Progenitor cell of endocrine pancreas (in vitro differentiated cells): ENCODE measurements around the gene CD226. TPM values are rescaled to one million over a fixed set of nuclear protein-coding genes. Genes with fewer than 3 reads are reported as not detected.

Experiments used
- DNase-seq: peaks from one replicate; pipeline ENCODE4 v3.0.0; 2021; ENCODE audit warnings: low spot score; ENCODE audit not compliant: unreplicated experiment
- H3K27ac Mint-ChIP-seq: 2 replicates; pipeline ENCODE4 v1.8.0; 2021; ENCODE audit warnings: mild to moderate bottlenecking, moderate library complexity, mixed read lengths
- H3K27me3 Mint-ChIP-seq: 2 replicates; pipeline ENCODE4 v1.8.0; 2021; ENCODE audit warnings: mixed read lengths
- H3K36me3 Mint-ChIP-seq: 2 replicates; pipeline ENCODE4 v1.8.0; 2022; ENCODE audit warnings: mixed read lengths; ENCODE audit not compliant: insufficient read depth
- H3K4me1 Mint-ChIP-seq: 2 replicates; pipeline ENCODE4 v1.8.0; 2021; ENCODE audit warnings: low read depth, mixed read lengths
- H3K4me3 Mint-ChIP-seq: 2 replicates; pipeline ENCODE4 v1.8.0; 2021; ENCODE audit warnings: low read depth, mild to moderate bottlenecking, moderate library complexity, mixed read lengths
- H3K9me3 Mint-ChIP-seq: 2 replicates; pipeline ENCODE4 v1.8.0; 2021; ENCODE audit warnings: low read depth, mixed read lengths
- CTCF ChIP-seq: fragments of 200-600 bp; sonication (generic); IDR thresholded peaks from one replicate; pipeline ENCODE4 v1.5.0; 2021; ENCODE audit warnings: antibody characterized with exemption, mild to moderate bottlenecking; ENCODE audit not compliant: unreplicated experiment
- total RNA-seq: library from RNA; stranded (reverse); gene quantifications from 2 replicates; pipeline ENCODE4 v1.2.1, GENCODE V29; 2021

Gene CD226
- total RNA-seq, 1 donor from 2014 or later = 0.55 TPM

GRCh38 chr18:69956057-69956456 lies 8.4 kb upstream of the CD226 start:
- no peak for TF ChIP-seq CTCF
- no peak overlapping the region for H3K4me3 Mint-ChIP-seq
- no peak overlapping the region for H3K27ac Mint-ChIP-seq
- H3K4me1 Mint-ChIP-seq = no peaks in the 10 kb centered on the region
- no peaks in the 10 kb centered on the region for H3K27me3 Mint-ChIP-seq
- no peaks in the 10 kb centered on the region for H3K36me3 Mint-ChIP-seq
- no peak for DNase-seq
- peaks cover 2% of the 10 kb centered on the region for H3K9me3 Mint-ChIP-seq

- no peaks in the 10 kb centered on the region for H3K4me1 Mint-ChIP-seq
- H3K27me3 Mint-ChIP-seq = no peaks in the 10 kb centered on the region
- H3K27ac Mint-ChIP-seq = no peak overlapping the region
- peaks cover 2% of the 10 kb centered on the region for H3K9me3 Mint-ChIP-seq
- TF ChIP-seq CTCF = no peak
- H3K36me3 Mint-ChIP-seq = no peaks in the 10 kb centered on the region
- no peak for DNase-seq
- no peak overlapping the region for H3K4me3 Mint-ChIP-seq
Measured at GRCh38 chr18:69954719-69955480, 7.2 kb upstream of the CD226 start.

- H3K27ac Mint-ChIP-seq = no peak overlapping the region
- H3K36me3 Mint-ChIP-seq = no peaks in the 10 kb centered on the region
- H3K4me3 Mint-ChIP-seq = no peak overlapping the region
- DNase-seq = no peak
- peaks cover 2% of the 10 kb centered on the region for H3K9me3 Mint-ChIP-seq
- H3K4me1 Mint-ChIP-seq = no peaks in the 10 kb centered on the region
- TF ChIP-seq CTCF = no peak
- H3K27me3 Mint-ChIP-seq = no peaks in the 10 kb centered on the region
Measured at GRCh38 chr18:69953191-69953590, 5.5 kb upstream of the CD226 start.

GRCh38 chr18:69951182-69951581 lies 3.5 kb upstream of the CD226 start:
- Mint-ChIP-seq H3K36me3 (no peaks in the 10 kb centered on the region), H3K4me1 (no peaks in the 10 kb centered on the region), H3K4me3 (no peak overlapping the region), H3K27me3 (no peaks in the 10 kb centered on the region), H3K27ac (no peak overlapping the region), H3K9me3 (peaks cover 2% of the 10 kb centered on the region)
- DNase-seq = no peak
- no peak for TF ChIP-seq CTCF

- no peaks in the 10 kb centered on the region for H3K4me1 Mint-ChIP-seq
- H3K4me3 Mint-ChIP-seq = no peak overlapping the region
- H3K9me3 Mint-ChIP-seq = peaks cover 2% of the 10 kb centered on the region
- H3K27ac Mint-ChIP-seq = no peak overlapping the region
- no peaks in the 10 kb centered on the region for H3K27me3 Mint-ChIP-seq
- no peaks in the 10 kb centered on the region for H3K36me3 Mint-ChIP-seq
- DNase-seq = no peak
- no peak for TF ChIP-seq CTCF
Measured at GRCh38 chr18:69949538-69949936, 1.9 kb upstream of the CD226 start.
